ENCODE results near the gene KRT85.

GRCh38 chr12:52354200-52354599 is 13.1 kb downstream of the KRT85 start:
- no peak for TF ChIP-seq CTCF (IDR thresholded peaks at IDR 0.05)
- no peak for TF ChIP-seq POLR2A (IDR thresholded peaks at IDR 0.05)

All from testis (tissue), 2 donors.